Fibroblast of villous mesenchyme (primary cell): ENCODE results near the gene SMYD3. TPM values are rescaled to one million over a fixed set of nuclear protein-coding genes. Genes with fewer than 3 reads are reported as not detected.

Source experiments
- DNase-seq: peaks from one replicate; pipeline ENCODE4 v3.0.0-alpha.2; 2010; ENCODE audit warnings: low read depth
- H3K4me3 ChIP-seq: 2 replicates; pipeline ENCODE4 v1.5.1; 2011; ENCODE audit warnings: low read depth, mild to moderate bottlenecking, low read length
- CTCF ChIP-seq: IDR thresholded peaks from 2 replicates; pipeline ENCODE4 v1.5.1; 2012; ENCODE audit warnings: low read depth, mild to moderate bottlenecking, low read length; ENCODE audit not compliant: insufficient read depth
- total RNA-seq: library from RNA; depleted of rRNA; stranded (reverse); fragments of >200 nt; gene quantifications from 2 replicates; pipeline ENCODE4 v1.2.3, GENCODE V29; 2012

SMYD3 gene
- total RNA-seq, 1 donor = 35.4 TPM

GRCh38 chr1:246459221-246459620, 47.9 kb downstream of the SMYD3 start:
- TF ChIP-seq CTCF = no peak
- no peak for DNase-seq
- H3K4me3 ChIP-seq = no peak overlapping the region

- TF ChIP-seq CTCF = no peak
- no peak overlapping the region for H3K4me3 ChIP-seq
- DNase-seq = no peak
Observed at GRCh38 chr1:246455476-246455875, 51.6 kb downstream of the SMYD3 start.

DNA sequence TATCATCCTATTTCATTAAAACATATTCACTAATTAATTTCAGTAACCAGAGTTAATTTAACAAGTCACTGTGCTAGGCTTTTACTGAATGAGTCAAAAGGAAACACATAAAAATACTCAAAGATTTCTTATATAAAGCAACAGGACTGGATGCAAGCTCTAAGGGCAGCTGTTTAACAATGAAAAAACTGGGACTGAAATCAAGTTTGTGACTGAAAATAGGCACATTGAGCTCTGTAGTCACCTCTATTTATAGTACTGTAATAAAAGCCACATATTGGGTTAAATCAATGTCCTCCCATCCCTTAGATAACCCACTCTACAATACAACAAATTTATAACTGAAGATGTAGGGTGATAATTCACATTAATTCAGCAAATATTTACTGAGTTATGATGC, 52.4 kb downstream of the SMYD3 start:
- TF ChIP-seq CTCF = no peak
- no peak for DNase-seq
- H3K4me3 ChIP-seq = no peak overlapping the region

GRCh38 chr1:246450611-246451251, 56.3 kb downstream of the SMYD3 start:
- DNase-seq = peak; percentile 54
- TF ChIP-seq CTCF = peak; percentile 69
- H3K4me3 ChIP-seq = no peak overlapping the region

DNA sequence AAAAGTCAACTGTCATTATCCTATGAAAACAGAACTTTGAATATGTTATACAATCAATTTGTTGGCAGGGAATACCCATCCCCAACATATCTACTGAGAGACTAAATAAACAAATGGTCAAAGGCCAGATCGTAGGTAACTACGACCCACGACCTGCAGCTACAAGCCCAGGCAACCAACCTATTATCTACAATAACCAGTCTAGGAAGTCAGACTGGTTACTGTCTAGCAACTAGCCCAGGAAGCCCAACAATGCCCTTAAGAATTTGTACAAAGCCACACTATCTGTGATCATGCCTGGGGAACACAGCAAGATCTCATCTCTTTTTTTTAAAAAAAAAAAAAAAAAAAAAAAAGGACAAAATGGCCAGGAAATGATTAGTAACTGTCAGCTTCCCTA, 58.7 kb downstream of the SMYD3 start:
- no peak for DNase-seq
- no peak overlapping the region for H3K4me3 ChIP-seq
- TF ChIP-seq CTCF = no peak

GRCh38 chr1:246447501-246447900, 59.6 kb downstream of the SMYD3 start:
- H3K4me3 ChIP-seq = no peak overlapping the region
- no peak for TF ChIP-seq CTCF
- no peak for DNase-seq

GRCh38 chr1:246445503-246445902, 61.6 kb downstream of the SMYD3 start:
- DNase-seq = peak; percentile 55
- no peak overlapping the region for H3K4me3 ChIP-seq
- TF ChIP-seq CTCF = no peak
